Breast epithelium (tissue), 4 donors: ENCODE measurements around the gene SPRED1. TPM values are rescaled to one million over a fixed set of nuclear protein-coding genes. Genes with fewer than 3 reads are reported as not detected.

Experiments used
- DNase-seq, 2 donors: peaks; one replicate each; pipeline ENCODE4 v3.0.0-alpha.2; 2019; ENCODE audit warnings: low spot score in 2 of 2
- H3K27ac ChIP-seq, 2 donors: fragments of 200-600 bp; sonication (generic) in 1 of 2; one replicate each; pipeline ENCODE4 v1.5.1; 2016 to 2019; ENCODE audit warnings: mild to moderate bottlenecking in 1 of 2
- H3K27me3 ChIP-seq, 2 donors: fragments of 200-600 bp; sonication (generic) in 1 of 2; one replicate each; pipeline versions ENCODE4 v1.5.1 to v1.6.0; 2017 to 2019; ENCODE audit warnings: control low read depth in 1 of 2, mild to moderate bottlenecking in 1 of 2
- H3K36me3 ChIP-seq: fragments of 200-600 bp; one replicate; pipeline ENCODE4 v1.5.1; 2019
- H3K4me1 ChIP-seq, 2 donors: fragments of 200-600 bp; sonication (generic); one replicate each; pipeline ENCODE4 v1.5.1; 2016 to 2019; ENCODE audit warnings: control low read depth in 1 of 2
- H3K4me3 ChIP-seq, 3 donors: fragments of 200-600 bp; sonication (generic); 1 replicate in 2 of 3; 2 replicates in 1 of 3; pipeline ENCODE4 v1.5.1; 2016 to 2019; ENCODE audit warnings: mild to moderate bottlenecking in 3 of 3, moderate library complexity in 2 of 3
- H3K9me3 ChIP-seq, 2 donors: fragments of 200-600 bp; sonication (generic) in 1 of 2; one replicate each; pipeline ENCODE4 v1.5.1; 2016 to 2019; ENCODE audit warnings: control low read depth in 1 of 2
- CTCF ChIP-seq, 3 donors: fragments of 450-650 bp; IDR thresholded peaks; one replicate each; pipeline ENCODE4 v1.5.1; 2016 to 2017; ENCODE audit warnings: antibody characterized with exemption in 3 of 3, mild to moderate bottlenecking in 3 of 3, moderate library complexity in 3 of 3
- POLR2A ChIP-seq: fragments of 450-650 bp; IDR thresholded peaks from one replicate; pipeline ENCODE4 v1.6.1; 2016; ENCODE audit warnings: antibody characterized with exemption, mild to moderate bottlenecking, moderate library complexity
- POLR2AphosphoS5 ChIP-seq, 3 donors: sonication (generic); formaldehyde crosslinking; IDR thresholded peaks; one replicate each; pipeline ENCODE4 v1.6.1; 2017; ENCODE audit warnings: antibody characterized with exemption in 3 of 3
- intact Hi-C: fragments of 100-400 bp; cut with DNase I; formaldehyde crosslinking; loops from one replicate; pipeline ENCODE4 v1.15.1; 2023; ENCODE audit warnings: low total_unique reads
- total RNA-seq, 3 donors: library from RNA; depleted of rRNA; stranded (reverse); fragments of >200 nt; gene quantifications; one replicate each; pipeline ENCODE4 v1.1.0, GENCODE V29; 2016

SPRED1 gene
- total RNA-seq, 3 donors from 2014 or later: 18.4 to 28.1 (median 22.3) TPM

GRCh38 chr15:38401106-38401505 is 148.5 kb downstream of the SPRED1 start:
- Histone ChIP-seq H3K9me3 (no peaks in the 10 kb centered on the region), H3K27ac (peak overlapping the region in 1 of 2 donors; percentile 64), H3K27me3 (no peaks in the 10 kb centered on the region), H3K4me1 (no peaks in the 10 kb centered on the region), H3K4me3 (no peak overlapping the region), H3K36me3 (no peaks in the 10 kb centered on the region)
- TF ChIP-seq POLR2AphosphoS5 (IDR thresholded peaks at IDR 0.05): no peak
- no peak for TF ChIP-seq POLR2A
- TF ChIP-seq CTCF (IDR thresholded peaks at IDR 0.05): no peak
- no peak for DNase-seq
- intact Hi-C loops: no loop called here

- H3K36me3 ChIP-seq: no peaks in the 10 kb centered on the region
- TF ChIP-seq POLR2AphosphoS5 (IDR thresholded peaks at IDR 0.05): no peak
- no peak for TF ChIP-seq POLR2A
- TF ChIP-seq CTCF (IDR thresholded peaks at IDR 0.05): no peak
- H3K27me3 ChIP-seq: no peaks in the 10 kb centered on the region
- H3K4me1 ChIP-seq: no peaks in the 10 kb centered on the region
- no peak for DNase-seq
- intact Hi-C loops: no loop called here
- no peaks in the 10 kb centered on the region for H3K9me3 ChIP-seq
- no peak overlapping the region for H3K4me3 ChIP-seq
- peak overlapping the region in 1 of 2 donors; percentile 64 for H3K27ac ChIP-seq
Observed at GRCh38 chr15:38401701-38402100, 149.1 kb downstream of the SPRED1 start.

GRCh38 chr15:38406436-38406835 is 153.8 kb downstream of the SPRED1 start:
- Histone ChIP-seq H3K27me3 (no peaks in the 10 kb centered on the region), H3K4me1 (no peaks in the 10 kb centered on the region), H3K4me3 (no peak overlapping the region), H3K9me3 (no peaks in the 10 kb centered on the region), H3K27ac (no peak overlapping the region), H3K36me3 (no peaks in the 10 kb centered on the region)
- DNase-seq: no peak
- intact Hi-C loops: no loop called here
- TF ChIP-seq CTCF (IDR thresholded peaks at IDR 0.05) (no peak), POLR2AphosphoS5 (IDR thresholded peaks at IDR 0.05) (no peak), POLR2A (no peak)

Other genes with a start within 250 kb of the SPRED1 start
- gene FAM98B, start 201.3 kb downstream of the SPRED1 start, total RNA-seq: 10 to 100 TPM; 12.0 to 14.6 (median 13.4) TPM